ENCODE measurements around the gene CAMTA1.

DNA sequence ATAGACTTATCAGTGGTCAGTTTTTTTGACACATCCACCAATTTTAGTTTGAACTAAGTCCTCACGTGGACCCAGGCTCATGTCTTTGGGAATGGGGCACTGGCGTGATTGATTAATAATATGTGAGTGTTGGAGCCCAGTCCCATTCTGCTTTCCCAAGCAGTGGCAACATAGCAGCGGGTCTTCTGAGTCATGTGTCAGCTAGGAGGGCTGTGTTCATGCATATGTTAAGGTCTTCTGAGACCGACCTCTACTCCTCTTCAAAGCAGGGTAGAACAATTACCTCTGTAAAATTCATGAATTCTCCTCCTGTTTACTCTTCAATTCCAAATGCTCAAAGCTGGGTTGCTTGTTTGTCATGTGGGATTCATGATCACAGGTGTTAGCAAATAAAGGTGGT is 291.3 kb downstream of the CAMTA1 start:
- TF ChIP-seq ZNF660 (tag by site-specific recombination; IDR thresholded peaks at IDR 0.05) = no peak
- no peak for TF ChIP-seq SETDB1 (IDR thresholded peaks at IDR 0.05; ENCODE audit: insufficient read length, low read length)
- TF ChIP-seq OVOL3 (tag by site-specific recombination; IDR thresholded peaks at IDR 0.05) = no peak
- TF ChIP-seq, protein P1, sequence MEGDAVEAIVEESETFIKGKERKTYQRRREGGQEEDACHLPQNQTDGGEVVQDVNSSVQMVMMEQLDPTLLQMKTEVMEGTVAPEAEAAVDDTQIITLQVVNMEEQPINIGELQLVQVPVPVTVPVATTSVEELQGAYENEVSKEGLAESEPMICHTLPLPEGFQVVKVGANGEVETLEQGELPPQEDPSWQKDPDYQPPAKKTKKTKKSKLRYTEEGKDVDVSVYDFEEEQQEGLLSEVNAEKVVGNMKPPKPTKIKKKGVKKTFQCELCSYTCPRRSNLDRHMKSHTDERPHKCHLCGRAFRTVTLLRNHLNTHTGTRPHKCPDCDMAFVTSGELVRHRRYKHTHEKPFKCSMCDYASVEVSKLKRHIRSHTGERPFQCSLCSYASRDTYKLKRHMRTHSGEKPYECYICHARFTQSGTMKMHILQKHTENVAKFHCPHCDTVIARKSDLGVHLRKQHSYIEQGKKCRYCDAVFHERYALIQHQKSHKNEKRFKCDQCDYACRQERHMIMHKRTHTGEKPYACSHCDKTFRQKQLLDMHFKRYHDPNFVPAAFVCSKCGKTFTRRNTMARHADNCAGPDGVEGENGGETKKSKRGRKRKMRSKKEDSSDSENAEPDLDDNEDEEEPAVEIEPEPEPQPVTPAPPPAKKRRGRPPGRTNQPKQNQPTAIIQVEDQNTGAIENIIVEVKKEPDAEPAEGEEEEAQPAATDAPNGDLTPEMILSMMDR (tag by site-specific recombination; IDR thresholded peaks at IDR 0.05) = no peak
- TF ChIP-seq, protein P2, sequence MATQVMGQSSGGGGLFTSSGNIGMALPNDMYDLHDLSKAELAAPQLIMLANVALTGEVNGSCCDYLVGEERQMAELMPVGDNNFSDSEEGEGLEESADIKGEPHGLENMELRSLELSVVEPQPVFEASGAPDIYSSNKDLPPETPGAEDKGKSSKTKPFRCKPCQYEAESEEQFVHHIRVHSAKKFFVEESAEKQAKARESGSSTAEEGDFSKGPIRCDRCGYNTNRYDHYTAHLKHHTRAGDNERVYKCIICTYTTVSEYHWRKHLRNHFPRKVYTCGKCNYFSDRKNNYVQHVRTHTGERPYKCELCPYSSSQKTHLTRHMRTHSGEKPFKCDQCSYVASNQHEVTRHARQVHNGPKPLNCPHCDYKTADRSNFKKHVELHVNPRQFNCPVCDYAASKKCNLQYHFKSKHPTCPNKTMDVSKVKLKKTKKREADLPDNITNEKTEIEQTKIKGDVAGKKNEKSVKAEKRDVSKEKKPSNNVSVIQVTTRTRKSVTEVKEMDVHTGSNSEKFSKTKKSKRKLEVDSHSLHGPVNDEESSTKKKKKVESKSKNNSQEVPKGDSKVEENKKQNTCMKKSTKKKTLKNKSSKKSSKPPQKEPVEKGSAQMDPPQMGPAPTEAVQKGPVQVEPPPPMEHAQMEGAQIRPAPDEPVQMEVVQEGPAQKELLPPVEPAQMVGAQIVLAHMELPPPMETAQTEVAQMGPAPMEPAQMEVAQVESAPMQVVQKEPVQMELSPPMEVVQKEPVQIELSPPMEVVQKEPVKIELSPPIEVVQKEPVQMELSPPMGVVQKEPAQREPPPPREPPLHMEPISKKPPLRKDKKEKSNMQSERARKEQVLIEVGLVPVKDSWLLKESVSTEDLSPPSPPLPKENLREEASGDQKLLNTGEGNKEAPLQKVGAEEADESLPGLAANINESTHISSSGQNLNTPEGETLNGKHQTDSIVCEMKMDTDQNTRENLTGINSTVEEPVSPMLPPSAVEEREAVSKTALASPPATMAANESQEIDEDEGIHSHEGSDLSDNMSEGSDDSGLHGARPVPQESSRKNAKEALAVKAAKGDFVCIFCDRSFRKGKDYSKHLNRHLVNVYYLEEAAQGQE (tag by site-specific recombination; IDR thresholded peaks at IDR 0.05) = no peak
- TF ChIP-seq ZNF140 (tag by site-specific recombination; IDR thresholded peaks at IDR 0.05) = no peak
- no peak for TF ChIP-seq OSR2 (tag by site-specific recombination; IDR thresholded peaks at IDR 0.05)

Measured in HEK293 (cell line).